Karpas-422 (cell line): ENCODE measurements around the gene C1orf174. TPM values are rescaled to one million over a fixed set of nuclear protein-coding genes. Genes with fewer than 3 reads are reported as not detected.

Experiments used
- DNase-seq: peaks from one replicate; pipeline ENCODE4 v3.0.0-alpha.2; 2015
- H2AFZ ChIP-seq: fragments of 200-600 bp; sonication (generic); 2 replicates; pipeline ENCODE4 v1.6.1; 2014; ENCODE audit warnings: antibody characterized with exemption, low read length, mixed read lengths
- H3K27ac ChIP-seq: fragments of 200-600 bp; sonication (generic); 2 replicates; pipeline ENCODE4 v1.5.1; 2014; ENCODE audit warnings: mild to moderate bottlenecking, low read length, moderate library complexity
- H3K27me3 ChIP-seq: fragments of 200-600 bp; sonication (generic); 2 replicates; pipeline ENCODE4 v1.6.1; 2014; ENCODE audit warnings: low read length, mixed read lengths
- H3K36me3 ChIP-seq: fragments of 200-600 bp; sonication (generic); 2 replicates; pipeline ENCODE4 v1.6.1; 2014; ENCODE audit warnings: low read length, mixed read lengths; ENCODE audit not compliant: insufficient read depth
- H3K4me1 ChIP-seq: fragments of 200-600 bp; sonication (generic); 2 replicates; pipeline ENCODE4 v1.6.1; 2014; ENCODE audit warnings: mild to moderate bottlenecking, low read length, mixed read lengths
- H3K4me2 ChIP-seq: fragments of 200-600 bp; sonication (generic); 2 replicates; pipeline ENCODE4 v1.6.1; 2014; ENCODE audit warnings: low read length, low read depth, mild to moderate bottlenecking; ENCODE audit not compliant: poor library complexity, severe bottlenecking
- H3K4me3 ChIP-seq: fragments of 200-600 bp; sonication (generic); 2 replicates; pipeline ENCODE4 v1.5.1; 2014; ENCODE audit warnings: mild to moderate bottlenecking, antibody characterized with exemption, low read length, mixed read lengths
- H3K79me2 ChIP-seq: fragments of 200-600 bp; sonication (generic); 2 replicates; pipeline ENCODE4 v1.6.1; 2014; ENCODE audit warnings: mild to moderate bottlenecking, low read length, mixed read lengths
- H3K9ac ChIP-seq: fragments of 200-600 bp; sonication (generic); 2 replicates; pipeline ENCODE4 v1.6.0; 2014; ENCODE audit warnings: low read length
- H3K9me2 ChIP-seq: fragments of 200-600 bp; sonication (generic), shearing (Covaris generic); replicated peaks from 2 replicates; pipeline ENCODE4 v1.6.0; 2014; ENCODE audit warnings: mild to moderate bottlenecking, low read length, moderate library complexity; ENCODE audit not compliant: insufficient read depth
- H3K9me3 ChIP-seq: fragments of 300-700, 200-600 bp; sonication (generic); 2 replicates; pipeline ENCODE4 v1.6.1; 2014; ENCODE audit warnings: low read length, mixed read lengths
- H4K20me1 ChIP-seq: fragments of 200-600 bp; sonication (generic); 2 replicates; pipeline ENCODE4 v1.6.1; 2014; ENCODE audit warnings: mild to moderate bottlenecking, antibody characterized with exemption, low read length, low read depth; ENCODE audit not compliant: insufficient read depth
- total RNA-seq: library from RNA; depleted of rRNA; stranded (reverse); fragments of >200 nt; shearing (Covaris generic); gene quantifications from 2 replicates; pipeline ENCODE4 v1.2.3, GENCODE V29; 2014; ENCODE audit warnings: low replicate concordance; rRNA removed

The C1orf174 gene
- total RNA-seq, 1 experiment from 2014 or later = 17.4 TPM

DNA sequence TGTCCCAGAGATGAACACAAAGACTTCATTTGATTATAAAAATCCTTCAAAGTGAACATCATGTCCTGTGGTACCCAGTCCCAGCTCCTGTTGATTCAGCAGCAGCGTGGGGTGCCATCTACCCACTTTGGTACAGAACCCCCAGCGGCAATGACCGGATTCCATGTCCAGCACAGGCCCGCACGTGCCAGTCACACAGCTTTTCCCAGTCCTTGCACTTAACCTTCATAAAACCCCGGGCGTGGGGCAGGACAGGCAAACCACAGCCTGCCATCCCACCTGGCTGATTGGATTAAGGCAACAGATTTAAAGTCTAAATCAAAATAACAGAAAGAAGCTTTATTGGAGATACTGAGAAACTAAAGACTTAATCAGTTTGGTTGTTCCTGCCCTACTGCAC, 58.6 kb downstream of the C1orf174 start:
- peaks cover 74% of the 10 kb centered on the region for H3K36me3 ChIP-seq
- H3K4me3 ChIP-seq = no peak overlapping the region
- H3K27ac ChIP-seq = no peak overlapping the region

More for the DNA sequence above, 58.6 kb downstream of the C1orf174 start:
- no peak overlapping the region for H3K4me2 ChIP-seq
- no peaks in the 10 kb centered on the region for H3K9me2 ChIP-seq
- H3K9me3 ChIP-seq = peaks cover 27% of the 10 kb centered on the region
- H4K20me1 ChIP-seq = no peaks in the 10 kb centered on the region
- DNase-seq = no peak
- H3K27me3 ChIP-seq = no peaks in the 10 kb centered on the region
- H3K9ac ChIP-seq = no peak overlapping the region
- H2AFZ ChIP-seq = no peak overlapping the region
- no peaks in the 10 kb centered on the region for H3K79me2 ChIP-seq
- H3K4me1 ChIP-seq = peaks cover 8% of the 10 kb centered on the region

Other genes starting within 250 kb of the C1orf174 start
- gene TP73, start 247.8 kb downstream of the C1orf174 start, total RNA-seq = 0.52 and 0.94 TPM in 2 replicates
- gene CCDC27, start 147.8 kb downstream of the C1orf174 start, total RNA-seq = not detected in 2 replicates
- 0.87 TPM in 1 of 2 replicates, not detected in the other for gene SMIM1, start 127.5 kb downstream of the C1orf174 start, total RNA-seq
- 10.2 and 29.1 TPM in 2 replicates for gene LRRC47, start 103.8 kb downstream of the C1orf174 start, total RNA-seq
- gene CEP104, start 43.1 kb downstream of the C1orf174 start, total RNA-seq = 19.9 and 90.0 TPM in 2 replicates
- gene DFFB, start 42.8 kb downstream of the C1orf174 start, total RNA-seq = 11.9 and 15.2 TPM in 2 replicates